HG03175 (cell line): ENCODE results near the gene DPF1.

Experiments used
- ATAC-seq: cut with Tn5 transposase; IDR thresholded peaks from one replicate; pipeline ENCODE4 v1.9.1; 2021; ENCODE audit warnings: mild to moderate bottlenecking, moderate library complexity; ENCODE audit not compliant: unreplicated experiment

The DPF1 gene

GRCh38 chr19:38168637-38169036, 55.4 kb downstream of the DPF1 start:
- ATAC-seq: no peak

GRCh38 chr19:38165335-38165734, 58.7 kb downstream of the DPF1 start:
- no peak for ATAC-seq

- no peak for ATAC-seq
Observed at GRCh38 chr19:38164526-38164925, 59.5 kb downstream of the DPF1 start.

- ATAC-seq: no peak
Observed at GRCh38 chr19:38163419-38164290, 60.4 kb downstream of the DPF1 start.

GRCh38 chr19:38162632-38163031, 61.4 kb downstream of the DPF1 start:
- ATAC-seq: no peak

- ATAC-seq: no peak
Observed at GRCh38 chr19:38162094-38162493, 61.9 kb downstream of the DPF1 start.
